CD4-positive, alpha-beta T cell (primary cell): Measurements from ENCODE around the gene CERS6. TPM values are rescaled to one million over a fixed set of nuclear protein-coding genes. Genes with fewer than 3 reads are reported as not detected.
A peak's percentile ranks its signal among the peaks of the same experiment; 100 is the strongest.

Experiments
- ATAC-seq: fragments of 200-7000 bp; cut with Tn5 transposase; one replicate; pipeline ENCODE4 v1.10.0; 2022; ENCODE audit warnings: mild to moderate bottlenecking; ENCODE audit not compliant: poor library complexity
- CTCF ChIA-PET: fragments of 350-600 bp; sonication (Branson Sonifier 250); formaldehyde crosslinking; loops from one replicate; lab custom pipeline; 2021; ENCODE audit warnings: antibody characterized with exemption, inconsistent platforms; lab: Charles Lee
- POLR2A ChIA-PET: fragments of 350-600 bp; sonication (Branson Sonifier 250); formaldehyde crosslinking; loops from one replicate; lab custom pipeline; 2021; ENCODE audit warnings: antibody characterized with exemption, inconsistent platforms; lab: Charles Lee
- DNase-seq, 14 experiments: peaks; one replicate each; pipeline ENCODE4 v3.0.0-alpha.2; 2013 to 2020; ENCODE audit warnings: mixed read lengths in 2 of 14
- H3K27ac ChIP-seq, 2 donors: one replicate each; pipeline versions ENCODE4 v1.5.1 to v1.7.0; 2013; ENCODE audit warnings: low read length in 2 of 2, low read depth in 1 of 2, mild to moderate bottlenecking in 1 of 2
- H3K27me3 ChIP-seq, 2 experiments: 1 replicate in 1 of 2; 2 replicates in 1 of 2; pipeline versions ENCODE4 v1.6.1 to v1.7.0; 2013; ENCODE audit warnings: low read length in 2 of 2, control low read depth in 1 of 2, mild to moderate bottlenecking in 1 of 2, moderate library complexity in 1 of 2; ENCODE audit not compliant: insufficient read depth in 2 of 2, control insufficient read depth in 1 of 2
- H3K36me3 ChIP-seq: one replicate; pipeline ENCODE4 v1.6.1; 2013; ENCODE audit warnings: low read length, control low read depth; ENCODE audit not compliant: insufficient read depth
- H3K4me1 ChIP-seq: one replicate; pipeline ENCODE4 v1.6.1; 2013; ENCODE audit warnings: low read length, control low read depth; ENCODE audit not compliant: insufficient read depth
- H3K4me3 ChIP-seq: one replicate; pipeline ENCODE4 v1.5.1; 2013; ENCODE audit warnings: mild to moderate bottlenecking, low read length, moderate library complexity
- H3K9me3 ChIP-seq, 2 experiments: 1 replicate in 1 of 2; 2 replicates in 1 of 2; pipeline versions ENCODE4 v1.6.1 to v1.7.0; 2013; ENCODE audit warnings: low read length in 2 of 2, mild to moderate bottlenecking in 2 of 2, control low read depth in 1 of 2, moderate library complexity in 1 of 2; ENCODE audit not compliant: control insufficient read depth in 1 of 2, insufficient read depth in 1 of 2
- H3K27ac Mint-ChIP-seq: one replicate; pipeline ENCODE4 v1.8.0; 2020; ENCODE audit warnings: mixed read lengths
- H3K27me3 Mint-ChIP-seq: one replicate; pipeline ENCODE4 v1.8.0; 2021; ENCODE audit warnings: mixed read lengths
- H3K36me3 Mint-ChIP-seq: one replicate; pipeline ENCODE4 v1.8.0; 2021; ENCODE audit warnings: low read depth, mixed read lengths
- H3K4me1 Mint-ChIP-seq: one replicate; pipeline ENCODE4 v1.8.0; 2021; ENCODE audit warnings: low read depth, mixed read lengths
- H3K4me3 Mint-ChIP-seq: one replicate; pipeline ENCODE4 v1.8.0; 2020; ENCODE audit warnings: mild to moderate bottlenecking, mixed read lengths
- H3K9me3 Mint-ChIP-seq: one replicate; pipeline ENCODE4 v1.8.0; 2020; ENCODE audit warnings: mixed read lengths
- intact Hi-C, 2 experiments: fragments of 100-400 bp; cut with DNase I in 1 of 2; cut with micrococcal nuclease in 1 of 2; formaldehyde crosslinking; loops; one replicate each; pipeline versions ENCODE4 v1.15.1 to v1.9.0; 2023 to 2025; cut with DNase I, micrococcal nuclease
- total RNA-seq, 174 experiments: library from RNA in 2 of 174; stranded (reverse) in 2 of 174; gene quantifications; one replicate each; pipeline ENCODE4 v1.2.3 and lab custom pipeline; 2021 to 2026
- TF ChIP-seq, protein P1 (sequence below): fragments of 200-600 bp; IDR thresholded peaks from one replicate; pipeline ENCODE4 v1.8.0; 2022; ENCODE audit warnings: antibody characterized with exemption, mild to moderate bottlenecking

CERS6 gene
- total RNA-seq, 2 experiments from 2014 or later: 16.9 to 17.9 TPM

DNA sequence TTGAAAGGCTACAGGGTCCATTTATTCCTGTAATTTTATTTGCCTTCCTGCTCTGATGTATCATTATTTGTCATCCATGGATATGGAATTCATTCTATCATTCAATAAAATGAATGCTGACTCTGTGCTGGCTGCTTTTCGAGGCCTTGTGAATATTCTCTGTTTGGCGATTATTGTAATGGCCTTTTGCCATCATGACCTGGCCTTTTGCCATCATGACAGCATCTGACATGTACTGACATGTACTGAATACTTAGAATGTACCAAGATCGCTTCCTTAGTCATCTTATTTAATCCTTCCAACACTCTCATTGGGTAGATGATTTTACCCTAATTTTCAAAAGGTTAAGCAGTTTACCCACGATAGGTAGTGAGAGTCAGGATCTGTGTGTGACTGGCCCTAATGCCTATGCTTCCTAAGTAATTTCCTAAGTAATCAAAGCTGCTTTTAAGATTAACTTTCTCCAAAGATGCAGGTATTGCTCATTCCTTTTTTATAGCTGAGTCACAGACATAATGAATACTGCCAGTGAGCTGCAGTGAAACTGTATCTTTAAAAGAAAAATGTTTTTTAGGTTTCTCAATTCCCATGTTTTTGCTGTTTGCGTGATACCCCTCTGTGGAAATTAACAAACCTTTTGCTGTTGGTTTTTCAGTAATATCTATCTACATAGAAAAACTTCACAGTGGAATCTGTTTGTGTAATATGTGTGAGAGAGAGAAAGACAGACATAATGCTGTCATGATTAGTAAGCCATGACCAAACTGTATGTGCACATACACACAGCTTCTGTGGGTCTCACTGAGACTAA lies 127.8 kb downstream of the CERS6 start:
- CTCF ChIA-PET: no interaction called here
- Histone ChIP-seq H3K9me3 (no peaks in the 10 kb centered on the region), H3K36me3 (no peaks in the 10 kb centered on the region), H3K27ac (no peak overlapping the region), H3K4me3 (no peak overlapping the region), H3K4me1 (peaks cover 11% of the 10 kb centered on the region), H3K27me3 (no peaks in the 10 kb centered on the region)
- TF ChIP-seq, protein P1, sequence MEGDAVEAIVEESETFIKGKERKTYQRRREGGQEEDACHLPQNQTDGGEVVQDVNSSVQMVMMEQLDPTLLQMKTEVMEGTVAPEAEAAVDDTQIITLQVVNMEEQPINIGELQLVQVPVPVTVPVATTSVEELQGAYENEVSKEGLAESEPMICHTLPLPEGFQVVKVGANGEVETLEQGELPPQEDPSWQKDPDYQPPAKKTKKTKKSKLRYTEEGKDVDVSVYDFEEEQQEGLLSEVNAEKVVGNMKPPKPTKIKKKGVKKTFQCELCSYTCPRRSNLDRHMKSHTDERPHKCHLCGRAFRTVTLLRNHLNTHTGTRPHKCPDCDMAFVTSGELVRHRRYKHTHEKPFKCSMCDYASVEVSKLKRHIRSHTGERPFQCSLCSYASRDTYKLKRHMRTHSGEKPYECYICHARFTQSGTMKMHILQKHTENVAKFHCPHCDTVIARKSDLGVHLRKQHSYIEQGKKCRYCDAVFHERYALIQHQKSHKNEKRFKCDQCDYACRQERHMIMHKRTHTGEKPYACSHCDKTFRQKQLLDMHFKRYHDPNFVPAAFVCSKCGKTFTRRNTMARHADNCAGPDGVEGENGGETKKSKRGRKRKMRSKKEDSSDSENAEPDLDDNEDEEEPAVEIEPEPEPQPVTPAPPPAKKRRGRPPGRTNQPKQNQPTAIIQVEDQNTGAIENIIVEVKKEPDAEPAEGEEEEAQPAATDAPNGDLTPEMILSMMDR: no peak
- H3K9me3 Mint-ChIP-seq: no peaks in the 10 kb centered on the region
- H3K27ac Mint-ChIP-seq: peak overlapping the region; percentile 3
- intact Hi-C loops: no loop called here
- no peaks in the 10 kb centered on the region for H3K27me3 Mint-ChIP-seq
- ATAC-seq (no peak), DNase-seq (no peak)
- peaks cover 56% of the 10 kb centered on the region for H3K4me1 Mint-ChIP-seq
- H3K36me3 Mint-ChIP-seq: peaks cover 6% of the 10 kb centered on the region
- POLR2A ChIA-PET: interaction anchor here (0.5 to 1.2 kb wide), 3 partner anchors 63 to 101 kb away, joined by 3 read pairs; no protein-coding TSS in a partner anchor
- H3K4me3 Mint-ChIP-seq: no peak overlapping the region

DNA sequence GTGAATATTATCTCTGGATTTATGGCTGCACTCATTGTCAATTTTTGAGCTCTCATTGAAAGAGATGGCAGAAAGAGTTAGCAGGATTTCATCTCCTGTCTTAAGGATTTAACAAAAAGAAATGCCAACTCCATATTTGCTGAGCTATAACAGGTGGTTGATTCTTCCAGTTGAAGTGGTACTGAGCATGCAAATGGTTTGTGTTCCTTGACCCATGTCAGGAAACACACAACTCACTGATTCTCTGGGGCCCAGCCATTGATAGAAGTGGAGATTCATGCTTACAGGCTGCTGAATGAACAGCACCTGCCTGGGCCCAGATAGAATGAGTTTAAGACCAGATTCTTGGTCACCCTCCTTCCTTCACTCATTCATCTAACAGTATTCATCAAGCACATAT lies 128.8 kb downstream of the CERS6 start:
- no peaks in the 10 kb centered on the region for H3K36me3 ChIP-seq
- peaks cover 53% of the 10 kb centered on the region for H3K4me1 Mint-ChIP-seq
- H3K27ac ChIP-seq: no peak overlapping the region
- ChIA-PET CTCF (no interaction called here), POLR2A (no interaction called here)
- no peaks in the 10 kb centered on the region for H3K27me3 Mint-ChIP-seq
- H3K9me3 ChIP-seq: no peaks in the 10 kb centered on the region
- H3K27me3 ChIP-seq: no peaks in the 10 kb centered on the region
- H3K4me1 ChIP-seq: peaks cover 11% of the 10 kb centered on the region
- no peak overlapping the region for H3K27ac Mint-ChIP-seq
- intact Hi-C loops: no loop called here
- DNase-seq (no peak), ATAC-seq (no peak)
- no peaks in the 10 kb centered on the region for H3K9me3 Mint-ChIP-seq
- peaks cover 6% of the 10 kb centered on the region for H3K36me3 Mint-ChIP-seq
- TF ChIP-seq, protein P1: no peak
- H3K4me3 Mint-ChIP-seq: no peak overlapping the region
- H3K4me3 ChIP-seq: no peak overlapping the region

DNA sequence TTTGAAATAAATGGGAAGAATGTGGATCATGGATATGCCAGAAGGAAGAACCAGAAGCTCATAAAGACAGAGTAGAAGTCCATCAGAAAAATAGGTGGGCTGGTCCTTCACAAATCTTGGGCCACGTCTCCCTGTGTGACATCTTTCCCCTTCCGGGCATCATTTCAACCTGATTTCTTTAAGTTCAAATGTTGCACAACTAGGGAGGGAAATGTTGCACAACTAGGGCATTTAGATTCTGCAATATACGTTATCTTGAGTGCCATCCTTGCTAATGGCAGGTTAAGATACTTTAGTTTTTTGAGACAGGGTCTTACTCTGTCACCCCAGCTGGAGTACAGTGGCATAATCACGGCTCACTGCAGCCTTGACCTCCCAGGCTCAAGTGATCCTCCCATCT lies 129.6 kb downstream of the CERS6 start:
- TF ChIP-seq, protein P1: no peak
- ATAC-seq (no peak), DNase-seq (no peak)
- Histone ChIP-seq H3K27me3 (no peaks in the 10 kb centered on the region), H3K9me3 (no peaks in the 10 kb centered on the region), H3K4me3 (no peak overlapping the region), H3K4me1 (peaks cover 11% of the 10 kb centered on the region), H3K36me3 (no peaks in the 10 kb centered on the region), H3K27ac (no peak overlapping the region)
- peaks cover 6% of the 10 kb centered on the region for H3K36me3 Mint-ChIP-seq
- H3K4me1 Mint-ChIP-seq: peaks cover 45% of the 10 kb centered on the region
- POLR2A ChIA-PET: no interaction called here
- no peaks in the 10 kb centered on the region for H3K27me3 Mint-ChIP-seq
- H3K27ac Mint-ChIP-seq: no peak overlapping the region
- CTCF ChIA-PET: no interaction called here
- intact Hi-C loops: no loop called here
- no peaks in the 10 kb centered on the region for H3K9me3 Mint-ChIP-seq
- no peak overlapping the region for H3K4me3 Mint-ChIP-seq
